Neural progenitor cell (in vitro differentiated cells): ENCODE results near the gene FLAD1. TPM values are rescaled to one million over a fixed set of nuclear protein-coding genes. Genes with fewer than 3 reads are reported as not detected.
A peak's percentile ranks its signal among the peaks of the same experiment; 100 is the strongest.
"Not testable (repeated sequence)": the region's sequence is repeated elsewhere in the genome, so short reads cannot be mapped to it uniquely, and the experiment has no call there.

Experiments
- DNase-seq: peaks from one replicate; pipeline ENCODE4 v3.0.0-alpha.2; 2016; ENCODE audit warnings: low spot score
- H2AFZ ChIP-seq: fragments of 200-600 bp; sonication (generic); replicated peaks from 2 replicates; pipeline ENCODE4 v1.6.1; 2016; ENCODE audit warnings: antibody characterized with exemption
- H3F3A ChIP-seq: fragments of 200-600 bp; sonication (generic); 2 replicates; pipeline ENCODE4 v1.6.1; 2016; ENCODE audit warnings: antibody characterized with exemption, low read depth
- H3K27ac ChIP-seq: fragments of 200-600 bp; sonication (generic); 2 replicates; pipeline ENCODE4 v1.5.1; 2016; ENCODE audit warnings: mild to moderate bottlenecking
- H3K27me3 ChIP-seq: fragments of 200-600 bp; sonication (generic); 2 replicates; pipeline ENCODE4 v1.6.1; 2016; ENCODE audit warnings: mild to moderate bottlenecking, moderate library complexity
- H3K36me3 ChIP-seq: fragments of 200-600 bp; sonication (generic); 2 replicates; pipeline ENCODE4 v1.5.1; 2016
- H3K4me1 ChIP-seq: fragments of 200-600 bp; sonication (generic); 2 replicates; pipeline ENCODE4 v1.6.1; 2016; ENCODE audit warnings: mixed run types
- H3K4me2 ChIP-seq: fragments of 200-600 bp; sonication (generic); 2 replicates; pipeline ENCODE4 v1.6.1; 2016
- H3K4me3 ChIP-seq: fragments of 200-600 bp; sonication (generic); 2 replicates; pipeline ENCODE4 v1.5.1; 2016
- H3K79me2 ChIP-seq: fragments of 200-600 bp; sonication (generic); 2 replicates; pipeline ENCODE4 v1.6.1; 2016; ENCODE audit warnings: low read depth
- H3K9ac ChIP-seq: fragments of 200-600 bp; sonication (generic); 2 replicates; pipeline ENCODE4 v1.6.1; 2016
- H3K9me3 ChIP-seq: fragments of 200-600 bp; sonication (generic); 2 replicates; pipeline ENCODE4 v1.5.1; 2016; ENCODE audit warnings: low read depth
- H4K20me1 ChIP-seq: fragments of 200-600 bp; sonication (generic); 2 replicates; pipeline ENCODE4 v1.6.1; 2016; ENCODE audit warnings: low read depth
- H3K27ac Mint-ChIP-seq: 3 replicates; pipeline ENCODE4 v1.8.0; 2021; ENCODE audit warnings: mixed read lengths
- H3K27me3 Mint-ChIP-seq: 2 replicates; pipeline ENCODE4 v1.8.0; 2022; ENCODE audit warnings: low read depth, mild to moderate bottlenecking, inconsistent platforms, moderate library complexity, mixed read lengths; ENCODE audit not compliant: insufficient read depth
- H3K36me3 Mint-ChIP-seq: 3 replicates; pipeline ENCODE4 v1.8.0; 2021; ENCODE audit warnings: mixed read lengths
- H3K4me1 Mint-ChIP-seq: 3 replicates; pipeline ENCODE4 v1.8.0; 2021; ENCODE audit warnings: mixed read lengths
- H3K4me3 Mint-ChIP-seq: 3 replicates; pipeline ENCODE4 v1.8.0; 2021; ENCODE audit warnings: mild to moderate bottlenecking, moderate library complexity, mixed read lengths
- H3K9me3 Mint-ChIP-seq: 3 replicates; pipeline ENCODE4 v1.8.0; 2020; ENCODE audit warnings: mixed read lengths
- CTCF ChIP-seq: fragments of 200-600 bp; sonication (generic); IDR thresholded peaks from 2 replicates; pipeline ENCODE4 v1.5.1; 2017; ENCODE audit warnings: antibody characterized with exemption, mild to moderate bottlenecking
- EZH2 ChIP-seq: fragments of 200-600 bp; sonication (generic); IDR thresholded peaks from 2 replicates; pipeline ENCODE4 v1.6.1; 2017; ENCODE audit warnings: antibody characterized with exemption, mild to moderate bottlenecking, moderate library complexity
- EZH2phosphoT487 ChIP-seq: fragments of 200-600 bp; sonication (generic); IDR thresholded peaks from 2 replicates; pipeline ENCODE4 v1.6.1; 2017; ENCODE audit warnings: antibody characterized with exemption
- total RNA-seq: library from RNA; depleted of rRNA; stranded (reverse); fragments of >200 nt; gene quantifications from 2 replicates; pipeline ENCODE4 v1.2.3, GENCODE V29; 2015; ENCODE audit warnings: low replicate concordance

The FLAD1 gene
- total RNA-seq, 1 donor from 2014 or later: 19.3 TPM

GRCh38 chr1:154978360-154978759 lies 4.8 kb upstream of the FLAD1 start:
- no peaks in the 10 kb centered on the region for H3K9me3 Mint-ChIP-seq
- DNase-seq: no peak
- no peak overlapping the region for H3K9ac ChIP-seq
- no peak overlapping the region for H3K4me3 Mint-ChIP-seq
- H3K27me3 ChIP-seq: no peaks in the 10 kb centered on the region
- H3K27me3 Mint-ChIP-seq: peaks cover 2% of the 10 kb centered on the region
- no peak overlapping the region for H3K27ac Mint-ChIP-seq
- H4K20me1 ChIP-seq: peaks cover 25% of the 10 kb centered on the region
- no peak overlapping the region for H3K4me2 ChIP-seq
- H3K4me1 ChIP-seq: peaks cover 16% of the 10 kb centered on the region
- peaks cover 78% of the 10 kb centered on the region for H3K79me2 ChIP-seq
- H3K4me3 ChIP-seq: no peak overlapping the region
- H3K36me3 ChIP-seq: peaks cover 14% of the 10 kb centered on the region
- no peak for TF ChIP-seq EZH2
- TF ChIP-seq CTCF: no peak
- no peak for TF ChIP-seq EZH2phosphoT487
- H2AFZ ChIP-seq: no peak overlapping the region
- peaks cover 14% of the 10 kb centered on the region for H3K36me3 Mint-ChIP-seq
- peaks cover 6% of the 10 kb centered on the region for H3K4me1 Mint-ChIP-seq
- no peaks in the 10 kb centered on the region for H3K9me3 ChIP-seq
- H3K27ac ChIP-seq: no peak overlapping the region
- peaks cover 53% of the 10 kb centered on the region for H3F3A ChIP-seq

GRCh38 chr1:154982341-154982740 lies 803 bp upstream of the FLAD1 start:
- Mint-ChIP-seq H3K9me3 (no peaks in the 10 kb centered on the region), H3K4me1 (peaks cover 10% of the 10 kb centered on the region), H3K27ac (no peak overlapping the region), H3K36me3 (peaks cover 14% of the 10 kb centered on the region), H3K27me3 (peaks cover 4% of the 10 kb centered on the region), H3K4me3 (no peak overlapping the region)
- peaks cover 92% of the 10 kb centered on the region for H3K79me2 ChIP-seq
- H3K4me2 ChIP-seq: peak overlapping the region; percentile 80
- peaks cover 10% of the 10 kb centered on the region for H4K20me1 ChIP-seq
- H2AFZ ChIP-seq: no peak overlapping the region
- peaks cover 15% of the 10 kb centered on the region for H3K4me1 ChIP-seq
- H3K9ac ChIP-seq: peak overlapping the region; percentile 7
- peaks cover 14% of the 10 kb centered on the region for H3K36me3 ChIP-seq
- peaks cover 39% of the 10 kb centered on the region for H3F3A ChIP-seq
- peak overlapping the region; percentile 87 for H3K4me3 ChIP-seq
- no peaks in the 10 kb centered on the region for H3K27me3 ChIP-seq
- no peaks in the 10 kb centered on the region for H3K9me3 ChIP-seq
- TF ChIP-seq EZH2: no peak
- no peak for TF ChIP-seq CTCF
- TF ChIP-seq EZH2phosphoT487: no peak
- no peak overlapping the region for H3K27ac ChIP-seq
- no peak for DNase-seq

- Histone ChIP-seq H3K36me3 (peaks cover 7% of the 10 kb centered on the region), H3K9me3 (no peaks in the 10 kb centered on the region), H4K20me1 (peaks cover 13% of the 10 kb centered on the region), H3K4me1 (peaks cover 15% of the 10 kb centered on the region), H3K79me2 (peaks cover 96% of the 10 kb centered on the region), H3K27ac (no peak overlapping the region), H3K4me2 (peak overlapping the region; percentile 97), H3K4me3 (peak overlapping the region; percentile 87), H3F3A (peaks cover 34% of the 10 kb centered on the region), H3K9ac (peak overlapping the region; percentile 91), H2AFZ (no peak overlapping the region), H3K27me3 (no peaks in the 10 kb centered on the region)
- Mint-ChIP-seq H3K9me3 (no peaks in the 10 kb centered on the region), H3K27me3 (peaks cover 5% of the 10 kb centered on the region), H3K4me1 (peaks cover 8% of the 10 kb centered on the region), H3K27ac (peak overlapping the region; percentile 31), H3K36me3 (peaks cover 17% of the 10 kb centered on the region), H3K4me3 (no peak overlapping the region)
- DNase-seq: no peak
- no peak for TF ChIP-seq EZH2phosphoT487
- TF ChIP-seq CTCF: no peak
- TF ChIP-seq EZH2: no peak
These were observed 777 bp downstream of the FLAD1 start for GRCh38 chr1:154983776-154984466.

- not testable (repeated sequence) for H3K27ac Mint-ChIP-seq, H3K27me3 Mint-ChIP-seq, H3K27ac ChIP-seq, H3K9me3 ChIP-seq, H3K27me3 ChIP-seq, H3K4me3 ChIP-seq, H3K4me3 Mint-ChIP-seq, H3K9me3 Mint-ChIP-seq, H3K4me1 Mint-ChIP-seq, H2AFZ ChIP-seq, H3K4me2 ChIP-seq, H3K9ac ChIP-seq, DNase-seq, H3K36me3 ChIP-seq
- peaks cover 25% of the 10 kb centered on the region for H4K20me1 ChIP-seq
- peaks cover 15% of the 10 kb centered on the region for H3F3A ChIP-seq
- H3K36me3 Mint-ChIP-seq: peaks cover 11% of the 10 kb centered on the region
- H3K79me2 ChIP-seq: peaks cover 74% of the 10 kb centered on the region
- H3K4me1 ChIP-seq: peaks cover 15% of the 10 kb centered on the region
These were observed 3.6 kb downstream of the FLAD1 start for GRCh38 chr1:154986736-154987135.
